Nephron progenitor cell (in vitro differentiated cells): ENCODE measurements around the gene ANKH.
"Not testable (repeated sequence)": the region's sequence is repeated elsewhere in the genome, so short reads cannot be mapped to it uniquely, and the experiment has no call there.

ENCODE experiments used
- DNase-seq: peaks from one replicate; pipeline ENCODE4 v3.0.0; 2021
- H3K27ac Mint-ChIP-seq: 2 replicates; pipeline ENCODE4 v1.8.0; 2021; ENCODE audit warnings: mild to moderate bottlenecking, moderate library complexity, mixed read lengths
- H3K27me3 Mint-ChIP-seq: 2 replicates; pipeline ENCODE4 v1.8.0; 2021; ENCODE audit warnings: mild to moderate bottlenecking, low read depth, mixed read lengths; ENCODE audit not compliant: poor library complexity
- H3K36me3 Mint-ChIP-seq: 2 replicates; pipeline ENCODE4 v1.8.0; 2021; ENCODE audit warnings: low read depth, mixed read lengths
- H3K4me1 Mint-ChIP-seq: 2 replicates; pipeline ENCODE4 v1.8.0; 2021; ENCODE audit warnings: mixed read lengths
- H3K4me3 Mint-ChIP-seq: 2 replicates; pipeline ENCODE4 v1.8.0; 2021; ENCODE audit warnings: mild to moderate bottlenecking, moderate library complexity, mixed read lengths
- H3K9me3 Mint-ChIP-seq: 2 replicates; pipeline ENCODE4 v1.8.0; 2021; ENCODE audit warnings: mild to moderate bottlenecking, moderate library complexity, mixed read lengths
- TF ChIP-seq, protein P1 (sequence below): fragments of 200-600 bp; sonication (generic); IDR thresholded peaks from 2 replicates; pipeline ENCODE4 v1.5.0; 2021; ENCODE audit warnings: antibody characterized with exemption

ANKH gene

DNA sequence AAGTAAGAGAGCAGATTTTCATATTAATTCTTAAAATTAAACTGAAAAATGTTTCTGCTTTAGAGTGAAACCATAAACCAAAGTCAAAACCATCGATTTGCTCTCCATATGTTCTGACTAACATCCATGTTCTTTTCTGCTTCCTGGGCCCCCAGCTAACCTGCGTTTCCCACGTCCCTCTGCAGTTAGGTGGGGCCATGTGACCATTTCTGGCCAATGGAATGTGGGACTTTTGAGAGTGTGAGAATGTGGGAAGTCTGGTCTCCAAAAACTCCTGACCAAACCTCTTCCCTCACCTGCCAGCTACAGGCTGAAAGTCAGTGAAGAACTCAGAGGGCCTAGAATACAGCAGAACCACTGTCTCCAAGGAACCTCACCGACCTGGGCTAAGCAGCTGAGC lies 44.9 kb downstream of the ANKH start:
- H3K27me3 Mint-ChIP-seq = peaks cover 3% of the 10 kb centered on the region
- DNase-seq = no peak
- TF ChIP-seq, protein P1, sequence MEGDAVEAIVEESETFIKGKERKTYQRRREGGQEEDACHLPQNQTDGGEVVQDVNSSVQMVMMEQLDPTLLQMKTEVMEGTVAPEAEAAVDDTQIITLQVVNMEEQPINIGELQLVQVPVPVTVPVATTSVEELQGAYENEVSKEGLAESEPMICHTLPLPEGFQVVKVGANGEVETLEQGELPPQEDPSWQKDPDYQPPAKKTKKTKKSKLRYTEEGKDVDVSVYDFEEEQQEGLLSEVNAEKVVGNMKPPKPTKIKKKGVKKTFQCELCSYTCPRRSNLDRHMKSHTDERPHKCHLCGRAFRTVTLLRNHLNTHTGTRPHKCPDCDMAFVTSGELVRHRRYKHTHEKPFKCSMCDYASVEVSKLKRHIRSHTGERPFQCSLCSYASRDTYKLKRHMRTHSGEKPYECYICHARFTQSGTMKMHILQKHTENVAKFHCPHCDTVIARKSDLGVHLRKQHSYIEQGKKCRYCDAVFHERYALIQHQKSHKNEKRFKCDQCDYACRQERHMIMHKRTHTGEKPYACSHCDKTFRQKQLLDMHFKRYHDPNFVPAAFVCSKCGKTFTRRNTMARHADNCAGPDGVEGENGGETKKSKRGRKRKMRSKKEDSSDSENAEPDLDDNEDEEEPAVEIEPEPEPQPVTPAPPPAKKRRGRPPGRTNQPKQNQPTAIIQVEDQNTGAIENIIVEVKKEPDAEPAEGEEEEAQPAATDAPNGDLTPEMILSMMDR = no peak
- H3K4me3 Mint-ChIP-seq = no peak overlapping the region
- peaks cover 4% of the 10 kb centered on the region for H3K4me1 Mint-ChIP-seq
- no peak overlapping the region for H3K27ac Mint-ChIP-seq
- H3K9me3 Mint-ChIP-seq = no peaks in the 10 kb centered on the region
- H3K36me3 Mint-ChIP-seq = no peaks in the 10 kb centered on the region

DNA sequence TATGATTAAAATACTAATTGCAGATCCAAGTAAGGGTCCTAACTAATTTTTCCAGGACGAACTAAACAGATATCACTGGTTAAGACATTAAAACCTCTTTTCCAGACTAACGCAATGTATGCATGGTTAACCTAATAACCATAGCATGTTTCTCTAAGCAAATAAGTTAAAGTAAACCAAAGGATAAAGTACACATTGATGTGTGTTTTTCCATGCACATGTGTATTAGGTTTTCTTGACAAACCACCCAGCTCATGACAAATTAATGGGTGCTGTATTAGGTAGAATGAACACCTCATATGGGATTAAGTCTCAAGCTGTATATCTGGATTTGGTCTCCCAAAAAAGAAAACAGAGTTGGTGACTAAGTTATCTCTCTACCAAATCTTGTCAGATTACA lies 45.6 kb downstream of the ANKH start:
- no peak overlapping the region for H3K4me3 Mint-ChIP-seq
- DNase-seq = no peak
- peaks cover 4% of the 10 kb centered on the region for H3K4me1 Mint-ChIP-seq
- H3K36me3 Mint-ChIP-seq = no peaks in the 10 kb centered on the region
- H3K27me3 Mint-ChIP-seq = peaks cover 3% of the 10 kb centered on the region
- TF ChIP-seq, protein P1 = no peak
- H3K9me3 Mint-ChIP-seq = no peaks in the 10 kb centered on the region
- H3K27ac Mint-ChIP-seq = no peak overlapping the region

DNA sequence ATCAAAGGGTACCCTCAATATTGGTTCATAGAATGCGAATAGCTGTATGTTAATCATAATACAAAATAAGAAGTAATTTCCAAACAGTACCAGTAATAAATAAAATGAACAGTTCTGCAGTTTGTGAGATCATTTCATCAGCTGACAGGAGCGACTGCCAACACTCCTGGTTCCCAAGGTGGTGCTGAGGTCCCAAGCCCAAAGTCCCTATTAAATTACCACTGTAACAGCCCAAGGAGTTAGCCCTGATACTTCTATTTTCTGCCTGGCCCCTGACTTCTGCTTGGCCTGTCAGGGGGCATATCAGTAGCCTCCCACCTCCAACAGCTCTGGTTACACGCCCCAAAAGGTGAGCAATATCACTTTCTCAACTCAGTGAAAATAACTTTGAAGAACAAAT lies 47.1 kb downstream of the ANKH start:
- peaks cover 4% of the 10 kb centered on the region for H3K4me1 Mint-ChIP-seq
- H3K36me3 Mint-ChIP-seq = no peaks in the 10 kb centered on the region
- no peak overlapping the region for H3K27ac Mint-ChIP-seq
- TF ChIP-seq, protein P1 = no peak
- no peaks in the 10 kb centered on the region for H3K9me3 Mint-ChIP-seq
- no peak overlapping the region for H3K4me3 Mint-ChIP-seq
- H3K27me3 Mint-ChIP-seq = peaks cover 5% of the 10 kb centered on the region
- no peak for DNase-seq

DNA sequence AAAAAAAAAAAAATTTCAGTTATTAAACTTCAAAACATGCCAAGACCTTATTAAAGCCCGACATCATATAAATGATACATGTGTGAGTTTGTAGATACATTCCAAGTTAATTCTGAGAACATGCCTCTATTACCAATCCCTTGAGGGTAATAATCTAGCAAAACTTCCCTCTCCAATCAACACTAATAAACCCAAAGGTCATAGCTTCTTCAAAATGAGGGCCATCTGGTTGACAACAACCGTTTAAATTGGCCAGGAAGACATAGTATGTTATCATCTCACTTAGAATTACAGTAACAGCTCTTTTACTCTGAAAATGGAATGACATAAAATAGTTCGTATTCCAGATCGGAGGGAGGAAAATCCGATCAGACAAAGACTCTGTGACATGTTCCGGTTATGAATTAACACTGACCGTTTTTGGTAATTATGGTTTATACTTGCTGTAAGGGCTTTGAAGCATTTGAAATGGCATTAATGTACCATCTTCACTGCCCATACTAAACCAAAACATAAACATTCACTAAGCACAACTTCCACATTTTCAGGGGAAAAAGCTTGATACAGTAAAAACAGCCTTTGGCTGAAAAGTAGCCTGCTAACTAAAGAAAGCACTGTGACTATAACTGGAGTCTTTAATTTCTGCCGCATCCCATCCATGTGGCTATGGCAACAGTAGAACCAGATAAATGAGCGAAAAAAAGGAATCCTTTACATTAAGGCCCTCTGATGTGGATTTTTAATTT lies 50.3 kb downstream of the ANKH start:
- no peaks in the 10 kb centered on the region for H3K9me3 Mint-ChIP-seq
- H3K4me1 Mint-ChIP-seq = peaks cover 8% of the 10 kb centered on the region
- TF ChIP-seq, protein P1 = no peak
- peaks cover 6% of the 10 kb centered on the region for H3K27me3 Mint-ChIP-seq
- H3K27ac Mint-ChIP-seq = peak overlapping the region; percentile 29
- no peaks in the 10 kb centered on the region for H3K36me3 Mint-ChIP-seq
- DNase-seq = no peak
- H3K4me3 Mint-ChIP-seq = no peak overlapping the region

DNA sequence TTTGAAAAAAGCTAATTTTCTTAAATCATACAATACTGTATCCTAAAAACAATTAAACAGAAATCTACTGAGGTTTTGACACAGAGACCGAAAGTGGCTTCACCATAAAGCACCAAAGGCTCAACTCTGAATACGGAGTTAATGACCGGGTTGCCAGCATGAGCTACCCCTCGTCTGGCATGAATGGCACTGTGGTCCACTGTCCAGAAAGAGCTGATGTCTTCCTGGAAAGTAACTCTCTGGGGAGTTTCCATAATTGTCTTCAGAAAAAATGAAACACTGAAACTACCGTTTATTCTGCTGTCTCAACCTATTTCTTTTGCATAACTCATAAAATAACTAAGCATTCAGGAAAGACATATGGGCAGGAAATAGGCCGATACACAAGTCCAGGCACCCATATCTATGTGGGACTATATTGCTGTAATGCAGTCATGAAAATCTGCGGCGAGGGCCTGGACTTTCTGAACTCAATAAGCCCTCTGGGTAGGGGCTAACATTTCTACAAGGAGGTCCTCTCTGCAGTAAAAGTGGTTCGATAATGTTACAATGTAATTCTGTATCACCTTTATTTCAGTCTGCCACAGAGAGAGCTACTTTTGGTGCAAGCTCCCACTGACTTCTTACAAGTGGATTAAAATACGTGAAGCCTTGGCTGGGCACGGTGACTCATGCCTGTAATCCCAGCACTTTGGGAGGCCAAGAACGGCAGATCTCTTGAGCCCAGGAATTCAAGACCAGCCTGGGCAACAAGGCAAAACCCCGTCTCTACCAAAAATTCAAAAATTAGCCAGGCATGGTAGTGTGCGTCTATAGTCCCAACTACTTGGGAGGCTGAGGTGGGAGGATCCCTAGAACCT lies 52.4 kb downstream of the ANKH start:
- no peaks in the 10 kb centered on the region for H3K9me3 Mint-ChIP-seq
- DNase-seq = no peak
- H3K27ac Mint-ChIP-seq = no peak overlapping the region
- H3K4me3 Mint-ChIP-seq = no peak overlapping the region
- no peaks in the 10 kb centered on the region for H3K36me3 Mint-ChIP-seq
- TF ChIP-seq, protein P1 = no peak
- peaks cover 5% of the 10 kb centered on the region for H3K4me1 Mint-ChIP-seq
- H3K27me3 Mint-ChIP-seq = peaks cover 11% of the 10 kb centered on the region

DNA sequence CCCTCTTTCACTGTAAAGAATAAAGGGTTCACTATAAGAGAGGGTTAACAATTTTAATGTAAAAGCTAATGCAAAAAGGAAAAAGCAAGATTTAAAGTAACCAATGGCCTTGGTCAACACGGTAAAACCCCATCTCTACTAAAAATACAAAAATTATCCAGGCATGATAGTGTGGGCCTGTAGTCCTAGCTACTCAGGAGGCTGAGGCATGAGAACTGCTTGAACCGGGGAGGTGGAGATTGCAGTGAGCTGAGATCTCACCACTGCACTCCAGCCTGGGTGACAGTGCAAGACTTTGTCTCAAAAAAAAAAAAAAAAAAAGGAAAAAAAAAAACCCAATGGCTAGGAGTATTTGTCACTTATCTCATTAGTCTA lies 53.8 kb downstream of the ANKH start:
- DNase-seq, H3K36me3 Mint-ChIP-seq, H3K9me3 Mint-ChIP-seq, H3K27ac Mint-ChIP-seq, H3K4me1 Mint-ChIP-seq, H3K4me3 Mint-ChIP-seq: not testable (repeated sequence)
- H3K27me3 Mint-ChIP-seq = peaks cover 11% of the 10 kb centered on the region
